ENCODE results near the gene IL37.

IL37 gene

DNA sequence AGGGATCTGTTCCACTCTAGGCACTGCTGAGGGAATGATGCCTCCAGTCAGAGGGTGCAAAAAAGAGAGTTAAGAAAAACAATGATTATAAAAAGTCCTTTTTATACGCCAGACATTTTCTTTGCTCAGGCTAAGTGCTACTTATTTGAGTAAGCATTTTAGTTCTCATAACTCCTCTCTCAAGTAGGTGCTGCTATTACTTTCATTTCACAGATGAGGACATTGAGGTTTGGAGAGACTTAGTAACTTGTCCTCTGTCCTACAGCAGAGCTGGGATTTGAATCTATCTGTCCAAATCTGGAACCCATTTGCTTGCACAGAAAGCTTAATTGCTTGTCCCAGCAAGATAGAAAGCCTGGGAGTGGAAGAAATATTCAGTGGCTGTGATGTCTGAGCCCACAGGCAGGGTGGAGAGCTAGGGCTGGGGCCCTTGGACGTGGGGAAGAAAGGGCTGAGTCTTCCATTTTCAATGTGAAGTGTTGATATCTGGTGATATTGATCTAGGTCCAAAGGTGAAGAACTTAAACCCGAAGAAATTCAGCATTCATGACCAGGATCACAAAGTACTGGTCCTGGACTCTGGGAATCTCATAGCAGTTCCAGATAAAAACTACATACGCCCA lies 5.8 kb downstream of the IL37 start:
- H3K36me3 ChIP-seq (ENCODE audit: insufficient read depth, insufficient read length, low read length): no peaks in the 10 kb centered on the region
- no peak for DNase-seq (ENCODE audit: low read depth, low spot score)
- peaks cover 5% of the 10 kb centered on the region for H3K27me3 ChIP-seq (ENCODE audit: insufficient read depth, insufficient read length)
- no peak for TF ChIP-seq SUZ12 (IDR thresholded peaks at IDR 0.05; ENCODE audit: extremely low read depth, insufficient read depth, insufficient read length)
- TF ChIP-seq ZNF274 (IDR thresholded peaks at IDR 0.05; ENCODE audit: low read depth, low read length): no peak
- no peak for TF ChIP-seq YY1 (IDR thresholded peaks at IDR 0.05; ENCODE audit: insufficient read depth, insufficient read length)
- H3K9ac ChIP-seq (ENCODE audit: insufficient read length, low read depth): no peak overlapping the region
- no peaks in the 10 kb centered on the region for H3K4me1 ChIP-seq (ENCODE audit: insufficient read depth, insufficient read length)
- no peak overlapping the region for H3K4me3 ChIP-seq (ENCODE audit: insufficient read length, low read depth)
- 0 out of 2 replicates have a peak, but pooled peaks cover 9% of the 10 kb centered on the region for H3K9me3 ChIP-seq (ENCODE audit: insufficient read depth, low read length)

DNA sequence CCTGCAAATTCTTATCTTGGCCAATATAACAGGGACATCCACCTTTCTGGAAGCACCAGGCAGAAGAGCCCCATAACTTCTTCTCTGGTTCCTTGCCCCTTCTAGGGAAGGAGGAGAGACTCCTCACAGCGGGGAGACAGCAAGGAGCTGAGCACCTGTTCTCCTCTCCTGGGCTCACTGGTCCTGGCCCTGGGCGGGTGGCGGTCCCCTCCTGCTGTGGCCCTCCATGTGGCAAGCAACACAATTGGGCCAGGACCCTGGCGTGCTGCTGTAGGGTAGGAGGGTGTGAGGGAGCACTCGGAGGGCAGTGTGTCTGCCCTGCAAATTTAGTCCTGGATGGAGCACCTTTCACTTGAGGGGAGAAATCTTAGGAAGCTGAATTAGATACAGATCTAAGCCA lies 6.9 kb downstream of the IL37 start:
- peaks cover 5% of the 10 kb centered on the region for H3K27me3 ChIP-seq (ENCODE audit: insufficient read depth, insufficient read length)
- TF ChIP-seq ZNF274 (IDR thresholded peaks at IDR 0.05; ENCODE audit: low read depth, low read length): no peak
- TF ChIP-seq SUZ12 (IDR thresholded peaks at IDR 0.05; ENCODE audit: extremely low read depth, insufficient read depth, insufficient read length): no peak
- no peak for TF ChIP-seq YY1 (IDR thresholded peaks at IDR 0.05; ENCODE audit: insufficient read depth, insufficient read length)
- H3K4me3 ChIP-seq (ENCODE audit: insufficient read length, low read depth): no peak overlapping the region
- 0 out of 2 replicates have a peak, but pooled peaks cover 9% of the 10 kb centered on the region for H3K9me3 ChIP-seq (ENCODE audit: insufficient read depth, low read length)
- no peaks in the 10 kb centered on the region for H3K4me1 ChIP-seq (ENCODE audit: insufficient read depth, insufficient read length)
- no peak for DNase-seq (ENCODE audit: low read depth, low spot score)
- no peak overlapping the region for H3K9ac ChIP-seq (ENCODE audit: insufficient read length, low read depth)
- no peaks in the 10 kb centered on the region for H3K36me3 ChIP-seq (ENCODE audit: insufficient read depth, insufficient read length, low read length)

DNA sequence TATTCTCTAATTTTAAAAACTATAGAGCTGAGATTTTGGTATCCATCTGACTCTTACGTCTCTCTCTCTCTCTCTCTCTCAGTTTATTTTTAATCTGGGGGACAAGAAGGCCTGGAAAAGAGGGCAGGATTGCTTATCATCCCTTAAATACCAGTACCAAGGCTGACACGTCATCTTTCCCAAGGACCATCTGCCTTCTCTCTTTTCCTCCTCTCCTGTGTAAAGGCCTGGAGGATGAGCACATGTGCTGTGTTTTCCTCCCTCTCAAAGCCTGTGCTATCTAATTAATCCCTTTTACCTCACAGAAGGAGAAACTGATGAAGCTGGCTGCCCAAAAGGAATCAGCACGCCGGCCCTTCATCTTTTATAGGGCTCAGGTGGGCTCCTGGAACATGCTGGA lies 7.3 kb downstream of the IL37 start:
- Histone ChIP-seq H3K9ac (ENCODE audit: insufficient read length, low read depth) (no peak overlapping the region), H3K9me3 (ENCODE audit: insufficient read depth, low read length) (0 out of 2 replicates have a peak, but pooled peaks cover 9% of the 10 kb centered on the region), H3K4me1 (ENCODE audit: insufficient read depth, insufficient read length) (no peaks in the 10 kb centered on the region), H3K4me3 (ENCODE audit: insufficient read length, low read depth) (no peak overlapping the region), H3K36me3 (ENCODE audit: insufficient read depth, insufficient read length, low read length) (no peaks in the 10 kb centered on the region), H3K27me3 (ENCODE audit: insufficient read depth, insufficient read length) (peaks cover 5% of the 10 kb centered on the region)
- no peak for DNase-seq (ENCODE audit: low read depth, low spot score)
- TF ChIP-seq ZNF274 (IDR thresholded peaks at IDR 0.05; ENCODE audit: low read depth, low read length) (no peak), YY1 (IDR thresholded peaks at IDR 0.05; ENCODE audit: insufficient read depth, insufficient read length) (no peak), SUZ12 (IDR thresholded peaks at IDR 0.05; ENCODE audit: extremely low read depth, insufficient read depth, insufficient read length) (no peak)

DNA sequence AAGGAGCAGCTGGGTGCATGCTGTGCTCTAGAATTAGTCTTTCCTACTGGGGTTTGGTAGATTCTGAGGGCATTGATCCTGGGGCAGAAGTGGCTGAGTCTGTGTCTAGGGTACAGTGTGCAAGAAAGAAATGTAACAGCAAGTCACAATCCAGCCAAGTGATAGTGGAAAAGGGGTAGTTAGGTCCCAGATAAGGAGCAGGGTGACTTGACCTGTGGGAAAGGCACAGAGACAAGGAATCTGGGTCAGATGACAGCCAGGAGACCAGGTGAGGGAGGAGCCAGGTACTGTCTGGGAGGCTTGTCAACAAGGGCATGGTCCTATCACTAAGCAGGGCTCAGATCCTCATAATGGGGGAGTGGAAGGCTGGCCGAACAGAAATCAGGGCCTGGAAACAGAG lies 8.1 kb downstream of the IL37 start:
- Histone ChIP-seq H3K4me3 (ENCODE audit: insufficient read length, low read depth) (no peak overlapping the region), H3K9ac (ENCODE audit: insufficient read length, low read depth) (no peak overlapping the region), H3K36me3 (ENCODE audit: insufficient read depth, insufficient read length, low read length) (no peaks in the 10 kb centered on the region), H3K4me1 (ENCODE audit: insufficient read depth, insufficient read length) (no peaks in the 10 kb centered on the region), H3K9me3 (ENCODE audit: insufficient read depth, low read length) (0 out of 2 replicates have a peak, but pooled peaks cover 9% of the 10 kb centered on the region), H3K27me3 (ENCODE audit: insufficient read depth, insufficient read length) (peaks cover 5% of the 10 kb centered on the region)
- no peak for DNase-seq (ENCODE audit: low read depth, low spot score)
- TF ChIP-seq YY1 (IDR thresholded peaks at IDR 0.05; ENCODE audit: insufficient read depth, insufficient read length) (no peak), SUZ12 (IDR thresholded peaks at IDR 0.05; ENCODE audit: extremely low read depth, insufficient read depth, insufficient read length) (no peak)

DNA sequence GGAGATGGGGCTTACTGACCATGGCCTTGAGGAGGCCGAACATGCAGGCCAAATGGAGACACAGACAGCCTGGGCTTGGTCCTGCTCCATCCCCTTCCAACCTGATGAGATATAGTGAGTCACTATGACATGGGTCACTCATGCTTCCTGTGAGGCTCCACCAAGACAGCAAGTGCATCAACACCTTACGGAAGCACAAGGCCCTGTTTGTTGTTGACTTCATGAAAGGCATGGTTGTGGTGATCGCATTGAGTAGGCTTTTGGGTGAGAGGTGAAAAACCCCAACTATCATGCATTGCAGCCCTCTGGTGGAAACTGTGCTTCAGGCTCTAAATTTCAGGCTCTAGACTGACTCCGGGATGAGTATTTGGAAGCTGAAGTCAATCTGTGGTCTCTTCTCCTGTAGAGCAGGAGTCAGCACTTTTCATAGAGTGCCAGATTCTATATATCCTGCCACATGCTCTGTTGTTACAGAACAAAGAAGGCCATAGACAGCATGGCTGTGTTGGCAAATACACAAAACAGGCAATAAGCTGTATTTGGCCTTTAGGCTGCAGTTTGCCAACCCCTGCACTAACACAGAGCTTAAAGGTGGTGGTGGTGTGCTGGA lies 10.1 kb downstream of the IL37 start:
- Histone ChIP-seq H3K4me3 (ENCODE audit: insufficient read length, low read depth) (no peak overlapping the region), H3K36me3 (ENCODE audit: insufficient read depth, insufficient read length, low read length) (no peaks in the 10 kb centered on the region), H3K27me3 (ENCODE audit: insufficient read depth, insufficient read length) (peaks cover 4% of the 10 kb centered on the region), H3K9ac (ENCODE audit: insufficient read length, low read depth) (no peak overlapping the region), H3K9me3 (ENCODE audit: insufficient read depth, low read length) (0 out of 2 replicates have a peak, but pooled peaks cover 9% of the 10 kb centered on the region), H3K4me1 (ENCODE audit: insufficient read depth, insufficient read length) (no peaks in the 10 kb centered on the region)
- DNase-seq (ENCODE audit: low read depth, low spot score): no peak
- no peak for TF ChIP-seq ZNF274 (IDR thresholded peaks at IDR 0.05; ENCODE audit: low read depth, low read length)
- no peak for TF ChIP-seq SUZ12 (IDR thresholded peaks at IDR 0.05; ENCODE audit: extremely low read depth, insufficient read depth, insufficient read length)
- TF ChIP-seq YY1 (IDR thresholded peaks at IDR 0.05; ENCODE audit: insufficient read depth, insufficient read length): no peak

DNA sequence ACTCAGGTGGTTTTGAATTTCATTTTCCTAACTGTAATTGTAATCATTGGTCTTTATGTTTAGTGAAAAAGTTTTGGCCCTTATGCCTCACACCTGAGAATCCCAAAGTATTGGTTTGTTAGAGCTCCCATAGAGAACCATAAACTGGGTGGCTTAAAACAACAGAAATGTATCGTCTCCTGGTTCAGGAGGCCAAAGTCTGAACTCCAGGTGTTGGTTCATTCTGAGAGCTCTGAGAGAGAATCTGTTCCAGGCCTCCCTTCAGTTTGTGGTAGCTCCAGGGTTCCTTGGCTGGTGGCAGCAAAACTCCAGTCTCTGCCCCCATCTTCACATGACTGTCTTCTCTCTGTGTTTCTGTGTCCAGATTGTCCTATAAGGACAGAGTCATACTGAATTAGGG lies 11.0 kb downstream of the IL37 start:
- TF ChIP-seq SUZ12 (IDR thresholded peaks at IDR 0.05; ENCODE audit: extremely low read depth, insufficient read depth, insufficient read length) (no peak), YY1 (IDR thresholded peaks at IDR 0.05; ENCODE audit: insufficient read depth, insufficient read length) (no peak), ZNF274 (IDR thresholded peaks at IDR 0.05; ENCODE audit: low read depth, low read length) (no peak)
- DNase-seq (ENCODE audit: low read depth, low spot score): no peak
- Histone ChIP-seq H3K9me3 (ENCODE audit: insufficient read depth, low read length) (0 out of 2 replicates have a peak, but pooled peaks cover 9% of the 10 kb centered on the region), H3K36me3 (ENCODE audit: insufficient read depth, insufficient read length, low read length) (no peaks in the 10 kb centered on the region), H3K27me3 (ENCODE audit: insufficient read depth, insufficient read length) (no peaks in the 10 kb centered on the region), H3K4me3 (ENCODE audit: insufficient read length, low read depth) (no peak overlapping the region), H3K4me1 (ENCODE audit: insufficient read depth, insufficient read length) (no peaks in the 10 kb centered on the region), H3K9ac (ENCODE audit: insufficient read length, low read depth) (no peak overlapping the region)

DNA sequence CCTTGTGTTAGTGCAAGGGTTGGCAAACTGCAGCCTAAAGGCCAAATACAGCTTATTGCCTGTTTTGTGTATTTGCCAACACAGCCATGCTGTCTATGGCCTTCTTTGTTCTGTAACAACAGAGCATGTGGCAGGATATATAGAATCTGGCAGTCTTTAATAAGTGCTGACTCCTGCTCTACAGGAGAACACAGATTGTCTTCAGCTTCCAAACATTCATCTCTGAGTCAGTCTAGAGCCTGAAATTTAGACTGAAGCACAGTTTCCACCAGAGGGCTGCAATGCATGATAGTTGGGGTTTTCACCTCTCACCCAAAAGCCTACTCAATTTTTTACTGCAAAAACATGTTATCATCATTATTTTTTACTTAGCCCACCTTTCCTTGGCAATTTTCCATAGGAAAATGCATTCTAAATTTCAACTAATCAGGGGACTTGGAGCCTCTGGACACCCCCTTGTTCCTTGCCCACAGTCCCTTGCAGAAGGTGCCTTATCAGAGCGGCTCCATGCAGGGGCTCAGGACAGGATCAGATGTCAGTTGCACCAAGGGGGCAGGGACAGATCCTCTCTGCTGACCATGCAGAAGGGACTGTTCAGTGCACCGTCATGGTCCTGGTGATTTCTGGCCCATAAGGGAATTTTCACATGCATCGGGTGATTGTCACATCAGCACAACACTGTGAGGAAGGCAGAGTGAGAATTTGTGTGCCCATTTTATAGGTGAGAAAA lies 12.4 kb downstream of the IL37 start:
- DNase-seq (ENCODE audit: low read depth, low spot score): no peak
- Histone ChIP-seq H3K4me1 (ENCODE audit: insufficient read depth, insufficient read length) (no peaks in the 10 kb centered on the region), H3K4me3 (ENCODE audit: insufficient read length, low read depth) (no peak overlapping the region), H3K27me3 (ENCODE audit: insufficient read depth, insufficient read length) (no peaks in the 10 kb centered on the region), H3K9ac (ENCODE audit: insufficient read length, low read depth) (no peak overlapping the region), H3K36me3 (ENCODE audit: insufficient read depth, insufficient read length, low read length) (no peaks in the 10 kb centered on the region), H3K9me3 (ENCODE audit: insufficient read depth, low read length) (0 out of 2 replicates have a peak, but pooled peaks cover 9% of the 10 kb centered on the region)
- TF ChIP-seq ZNF274 (IDR thresholded peaks at IDR 0.05; ENCODE audit: low read depth, low read length) (no peak), SUZ12 (IDR thresholded peaks at IDR 0.05; ENCODE audit: extremely low read depth, insufficient read depth, insufficient read length) (no peak), YY1 (IDR thresholded peaks at IDR 0.05; ENCODE audit: insufficient read depth, insufficient read length) (no peak)
